Endothelial cell of umbilical vein (primary cell): ENCODE results near the gene IP6K3. TPM values are rescaled to one million over a fixed set of nuclear protein-coding genes. Genes with fewer than 3 reads are reported as not detected.

Experiments
- BruUV-seq: library from RNA; stranded (reverse); fragments of 400-500 nt; replicated peaks from 2 replicates; lab custom pipeline; 2021; lab: Mats Ljungman, UMichigan
- CTCF ChIA-PET: fragments of 300-600, 350-600 bp; sonication (Branson Sonifier 250); formaldehyde crosslinking; loops from one replicate; lab custom pipeline; 2021; ENCODE audit warnings: antibody characterized with exemption, inconsistent platforms; lab: Charles Lee
- POLR2A ChIA-PET: fragments of 300-600, 350-600 bp; sonication (Branson Sonifier 250); formaldehyde crosslinking; loops from one replicate; lab custom pipeline; 2021; ENCODE audit warnings: antibody characterized with exemption, inconsistent platforms; lab: Charles Lee
- DNase-seq: peaks from one replicate; pipeline ENCODE4 v3.0.0-alpha.2; 2011; ENCODE audit warnings: low read depth, low spot score
- FAIRE-seq: peaks from 2 replicates; lab custom pipeline; 2011; peaks lifted over from hg19 to GRCh38; lab: Jason Lieb, UNC
- H2AFZ ChIP-seq: 2 replicates; pipeline ENCODE4 v1.6.0; 2012; ENCODE audit warnings: low read depth, low read length, control low read depth, inconsistent platforms
- H3K27ac ChIP-seq: 2 replicates; pipeline ENCODE4 v1.5.1; 2011; ENCODE audit warnings: low read depth, mild to moderate bottlenecking, control low read depth, low read length, moderate library complexity; ENCODE audit not compliant: insufficient read depth
- H3K27me3 ChIP-seq, 2 experiments: 2 replicates each; pipeline versions ENCODE4 v1.6.0 to v1.6.1; 2011; ENCODE audit warnings: low read length in 2 of 2, mixed read lengths in 1 of 2; ENCODE audit not compliant: control insufficient read depth in 2 of 2, insufficient read depth in 2 of 2
- H3K36me3 ChIP-seq, 2 experiments: 2 replicates in 1 of 2; 3 replicates in 1 of 2; pipeline ENCODE4 v1.5.1; 2011; ENCODE audit warnings: low read length in 2 of 2, mild to moderate bottlenecking in 1 of 2, moderate library complexity in 1 of 2; ENCODE audit not compliant: control insufficient read depth in 2 of 2, insufficient read depth in 2 of 2; ENCODE audit errors: extremely low read depth in 1 of 2
- H3K4me1 ChIP-seq: 3 replicates; pipeline ENCODE4 v1.5.1; 2011; ENCODE audit warnings: mild to moderate bottlenecking, low read length; ENCODE audit not compliant: control insufficient read depth, insufficient read depth; ENCODE audit errors: extremely low read depth
- H3K4me2 ChIP-seq: 2 replicates; pipeline ENCODE4 v1.6.1; 2011; ENCODE audit warnings: low read length, control low read depth, mixed read lengths; ENCODE audit not compliant: insufficient read depth
- H3K4me3 ChIP-seq, 3 experiments: fragments of 200-600 bp in 1 of 3; sonication (generic), shearing (Covaris generic) in 1 of 3; replicated peaks in 1 of 3; 2 replicates each; pipeline ENCODE4 v1.5.1; 2011 to 2016; ENCODE audit warnings: control low read depth in 3 of 3, low read length in 3 of 3, mild to moderate bottlenecking in 2 of 3, inconsistent platforms in 1 of 3, low read depth in 1 of 3, moderate library complexity in 1 of 3; ENCODE audit not compliant: insufficient read depth in 1 of 3
- H3K79me2 ChIP-seq: 2 replicates; pipeline ENCODE4 v1.6.0; 2012; ENCODE audit warnings: low read length, inconsistent platforms; ENCODE audit not compliant: control insufficient read depth, insufficient read depth
- H3K9ac ChIP-seq: replicated peaks from 2 replicates; pipeline ENCODE3; 2011; ENCODE audit warnings: low read length, control low read depth; ENCODE audit not compliant: insufficient read depth; ENCODE audit errors: extremely low read depth
- H3K9me1 ChIP-seq: replicated peaks from 3 replicates; pipeline ENCODE4 v1.6.0; 2011; ENCODE audit warnings: mild to moderate bottlenecking, low read length; ENCODE audit not compliant: control insufficient read depth, insufficient read depth; ENCODE audit errors: extremely low read depth
- H3K9me3 ChIP-seq: replicated peaks from 2 replicates; pipeline ENCODE4 v1.5.1; 2012; ENCODE audit warnings: low read length, inconsistent platforms; ENCODE audit not compliant: control insufficient read depth, insufficient read depth
- H4K20me1 ChIP-seq: replicated peaks from 2 replicates; pipeline ENCODE3; 2011; ENCODE audit warnings: mild to moderate bottlenecking, low read length; ENCODE audit not compliant: control insufficient read depth, insufficient read depth; ENCODE audit errors: extremely low read depth
- CTCF ChIP-seq, 2 donors: IDR thresholded peaks; 1 replicate in 1 of 2; 2 replicates in 1 of 2; pipeline ENCODE4 v1.5.1; 2011; ENCODE audit warnings: low read length in 2 of 2, mild to moderate bottlenecking in 2 of 2, moderate library complexity in 2 of 2, control low read depth in 1 of 2, inconsistent platforms in 1 of 2, low read depth in 1 of 2; ENCODE audit not compliant: insufficient read depth in 1 of 2; ENCODE audit errors: extremely low read depth in 1 of 2
- EZH2 ChIP-seq: IDR thresholded peaks from 2 replicates; pipeline ENCODE4 v1.6.1; 2012; ENCODE audit warnings: borderline replicate concordance, low read depth, mild to moderate bottlenecking, moderate library complexity, low read length, inconsistent platforms; ENCODE audit not compliant: severe bottlenecking
- FOS ChIP-seq: IDR thresholded peaks from 2 replicates; pipeline ENCODE4 v1.6.1; 2011; ENCODE audit warnings: mild to moderate bottlenecking, low read length, moderate library complexity, borderline replicate concordance; ENCODE audit not compliant: insufficient read depth
- GATA2 ChIP-seq: IDR thresholded peaks from 2 replicates; pipeline ENCODE4 v1.7.0; 2011; ENCODE audit warnings: low read depth, mild to moderate bottlenecking, moderate library complexity, mixed read lengths, low read length; ENCODE audit not compliant: insufficient read length, insufficient read depth
- JUN ChIP-seq: IDR thresholded peaks from 2 replicates; pipeline ENCODE4 v1.6.1; 2011; ENCODE audit warnings: borderline replicate concordance, low read depth; ENCODE audit not compliant: insufficient read length, insufficient read depth
- MAX ChIP-seq: IDR thresholded peaks from 2 replicates; pipeline ENCODE4 v1.6.1; 2011; ENCODE audit not compliant: insufficient read depth, insufficient read length
- MYC ChIP-seq: IDR thresholded peaks from one replicate; pipeline ENCODE4 v1.6.1; 2011; ENCODE audit warnings: mild to moderate bottlenecking, low read depth, low read length
- POLR2A ChIP-seq: IDR thresholded peaks from 2 replicates; pipeline ENCODE4 v1.6.1; 2012; ENCODE audit warnings: low read depth, mild to moderate bottlenecking, control low read depth, low read length
- POLR2AphosphoS5 ChIP-seq: IDR thresholded peaks from 2 replicates; pipeline ENCODE4 v1.6.1; 2012; ENCODE audit warnings: low read depth, mild to moderate bottlenecking, control low read depth, low read length, moderate library complexity; ENCODE audit not compliant: insufficient read depth
- dilution Hi-C: fragments of 300-500 bp; cut with MboI; formaldehyde crosslinking; loops from one replicate; pipeline ENCODE4 v1.15.0; 2019; ENCODE audit warnings: low sequenced_read_pairs; ENCODE audit not compliant: extremely low pct_ligation_motif_present
- intact Hi-C: fragments of 100-400 bp; cut with micrococcal nuclease; formaldehyde crosslinking; loops from one replicate; pipeline ENCODE4 v1.10.0; 2022
- polyA plus RNA-seq, 4 experiments: library from polyadenylated mRNA; depleted of rRNA in 3 of 4; stranded (reverse) in 3 of 4; unstranded in 1 of 4; fragments of >200 nt; gene quantifications; 2 replicates each; pipeline versions ENCODE4 v1.2.1 to v1.2.3, GENCODE V29; 2011 to 2012; ENCODE audit warnings: missing spikeins in 1 of 4
- total RNA-seq: library from RNA; stranded (reverse); gene quantifications from 2 replicates; pipeline ENCODE4 v1.2.3, GENCODE V29; 2021

IP6K3 gene
- total and polyA plus RNA-seq, 2 donors (not counting 3 experiments of a cell fraction or from before 2014, with no cell fraction given): not detected

- no peak overlapping the region for H3K9ac ChIP-seq
- no peak overlapping the region for H3K4me2 ChIP-seq
- H3K4me1 ChIP-seq: peaks cover 45% of the 10 kb centered on the region
- dilution Hi-C loops (no loop called here), intact Hi-C loops (no loop called here)
- CTCF ChIA-PET: interaction anchor here (1.0 kb wide), 1 partner anchor 251 kb away, joined by 3 read pairs; no protein-coding TSS in a partner anchor
- no peak overlapping the region for H3K27ac ChIP-seq
- no peaks in the 10 kb centered on the region for H3K9me1 ChIP-seq
- BruUV-seq: no TSS peak
- TF ChIP-seq MYC (no peak), GATA2 (no peak), POLR2A (no peak)
- H3K4me3 ChIP-seq: no peak overlapping the region
- no peaks in the 10 kb centered on the region for H3K9me3 ChIP-seq
- FAIRE-seq (no peak), DNase-seq (no peak)
- no peaks in the 10 kb centered on the region for H3K27me3 ChIP-seq
- no peaks in the 10 kb centered on the region for H4K20me1 ChIP-seq
- peaks cover 36 to 54% of the 10 kb centered on the region in 2 experiments for H3K36me3 ChIP-seq
- peaks cover 3% of the 10 kb centered on the region for H3K79me2 ChIP-seq
- no peak overlapping the region for H2AFZ ChIP-seq
- POLR2A ChIA-PET: no interaction called here
These were observed 29.5 kb upstream of the IP6K3 start for GRCh38 chr6:33776186-33776585.

- Histone ChIP-seq H3K4me3 (no peak overlapping the region), H3K27me3 (no peaks in the 10 kb centered on the region), H2AFZ (no peak overlapping the region), H3K9me3 (no peaks in the 10 kb centered on the region), H3K9ac (no peak overlapping the region), H3K9me1 (no peaks in the 10 kb centered on the region), H4K20me1 (no peaks in the 10 kb centered on the region), H3K4me1 (peaks cover 45% of the 10 kb centered on the region), H3K27ac (no peak overlapping the region), H3K36me3 (peaks cover 34 to 48% of the 10 kb centered on the region in 2 experiments), H3K4me2 (no peak overlapping the region), H3K79me2 (peaks cover 2% of the 10 kb centered on the region)
- DNase-seq (no peak), FAIRE-seq (no peak)
- dilution Hi-C loops (no loop called here), intact Hi-C loops (no loop called here)
- CTCF ChIA-PET: interaction anchor here (1.2 to 5.8 kb wide), 2 partner anchors 31 to 280 kb away, joined by 3 to 33 read pairs; no protein-coding TSS in a partner anchor
- no TSS peak for BruUV-seq
- POLR2A ChIA-PET: no interaction called here
- no peak for TF ChIP-seq MYC
- no peak for TF ChIP-seq CTCF (IDR thresholded peaks at IDR 0.05; ENCODE audit: extremely low read depth in 1 of 2, insufficient read depth in 1 of 2, low read depth in 1 of 2, low read length in 2 of 2)
- no peak for TF ChIP-seq MAX
- no peak for TF ChIP-seq POLR2AphosphoS5
- no peak for TF ChIP-seq JUN
- TF ChIP-seq EZH2: no peak
- no peak for TF ChIP-seq POLR2A
- TF ChIP-seq FOS: no peak
These were observed 28.1 kb upstream of the IP6K3 start for GRCh38 chr6:33774774-33775173.
